HG03175 (cell line): ENCODE results near the gene DGCR2.

ENCODE experiments used
- ATAC-seq: cut with Tn5 transposase; IDR thresholded peaks from one replicate; pipeline ENCODE4 v1.9.1; 2021; ENCODE audit warnings: mild to moderate bottlenecking, moderate library complexity; ENCODE audit not compliant: unreplicated experiment

The DGCR2 gene

GRCh38 chr22:19109198-19110063, 12.8 kb downstream of the DGCR2 start:
- ATAC-seq = peak; percentile 86

- ATAC-seq = no peak
Observed at GRCh38 chr22:19108807-19109197, 13.4 kb downstream of the DGCR2 start.

GRCh38 chr22:19107730-19108074, 14.5 kb downstream of the DGCR2 start:
- ATAC-seq = no peak

DNA sequence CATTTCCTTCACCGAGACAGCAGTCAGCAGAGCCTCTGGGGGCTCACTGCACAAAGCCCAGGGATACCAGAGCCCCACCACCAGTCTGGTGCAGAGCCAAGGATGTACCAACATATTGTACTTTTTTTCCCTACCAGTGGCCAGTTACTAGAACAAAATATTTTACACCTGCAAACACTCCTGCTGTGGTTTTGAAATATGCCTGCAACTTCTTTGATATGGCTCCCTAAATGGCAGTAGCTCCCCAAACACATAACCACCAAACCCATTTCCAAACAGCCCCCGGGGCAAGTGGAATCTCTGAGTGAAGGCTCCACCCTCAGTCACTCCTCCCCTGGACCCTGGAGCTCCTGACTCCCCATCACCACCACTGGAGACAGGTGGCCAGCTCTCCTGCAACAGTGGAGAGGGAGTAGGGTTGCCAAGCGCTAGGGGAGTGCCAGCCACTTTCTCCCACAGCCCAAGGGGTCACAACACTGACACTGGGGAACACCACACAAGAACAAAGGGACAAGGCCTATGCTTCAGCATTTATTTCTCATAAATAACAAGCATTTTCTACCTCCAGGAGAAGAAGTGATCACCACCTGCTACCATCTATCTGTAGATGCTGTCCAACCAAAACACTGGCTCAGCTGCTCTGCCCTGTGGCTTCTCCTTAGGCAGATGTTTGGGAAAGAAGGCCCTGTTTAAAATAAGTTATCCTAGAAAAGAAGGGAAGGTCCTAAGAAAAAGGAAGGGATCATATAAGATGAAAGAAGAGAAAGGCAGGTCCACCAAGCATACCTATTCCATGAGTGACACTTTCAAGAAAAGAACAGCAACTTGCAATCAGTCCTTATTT, 15.1 kb downstream of the DGCR2 start:
- no peak for ATAC-seq

- ATAC-seq = no peak
Observed at GRCh38 chr22:19105867-19106802, 16.1 kb downstream of the DGCR2 start.

- ATAC-seq = no peak
Observed at GRCh38 chr22:19105456-19105855, 16.8 kb downstream of the DGCR2 start.

- ATAC-seq = no peak
Observed at GRCh38 chr22:19103880-19104821, 18.1 kb downstream of the DGCR2 start.

- no peak for ATAC-seq
Observed at GRCh38 chr22:19098157-19098556, 24.1 kb downstream of the DGCR2 start.

- no peak for ATAC-seq
Observed at GRCh38 chr22:19097518-19097917, 24.7 kb downstream of the DGCR2 start.

DNA sequence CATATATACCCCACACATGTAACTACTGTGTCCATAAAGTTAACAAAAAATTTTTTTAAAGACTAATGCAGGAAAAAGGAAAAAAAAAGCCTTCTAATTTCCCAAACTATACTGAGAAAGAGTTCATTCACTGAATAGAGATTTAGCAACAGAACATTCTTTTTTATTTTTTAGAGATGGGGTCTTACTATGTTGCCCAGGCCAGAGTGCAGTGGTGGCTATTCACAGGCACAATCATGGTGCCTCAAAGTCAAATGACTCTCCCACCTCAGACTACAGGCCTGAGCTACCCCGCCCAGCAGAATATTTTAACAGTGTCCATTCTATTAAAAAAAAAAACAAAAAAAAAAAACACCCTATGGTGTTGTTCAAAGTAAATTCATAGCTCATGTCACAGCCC, 25.7 kb downstream of the DGCR2 start:
- ATAC-seq = no peak

DNA sequence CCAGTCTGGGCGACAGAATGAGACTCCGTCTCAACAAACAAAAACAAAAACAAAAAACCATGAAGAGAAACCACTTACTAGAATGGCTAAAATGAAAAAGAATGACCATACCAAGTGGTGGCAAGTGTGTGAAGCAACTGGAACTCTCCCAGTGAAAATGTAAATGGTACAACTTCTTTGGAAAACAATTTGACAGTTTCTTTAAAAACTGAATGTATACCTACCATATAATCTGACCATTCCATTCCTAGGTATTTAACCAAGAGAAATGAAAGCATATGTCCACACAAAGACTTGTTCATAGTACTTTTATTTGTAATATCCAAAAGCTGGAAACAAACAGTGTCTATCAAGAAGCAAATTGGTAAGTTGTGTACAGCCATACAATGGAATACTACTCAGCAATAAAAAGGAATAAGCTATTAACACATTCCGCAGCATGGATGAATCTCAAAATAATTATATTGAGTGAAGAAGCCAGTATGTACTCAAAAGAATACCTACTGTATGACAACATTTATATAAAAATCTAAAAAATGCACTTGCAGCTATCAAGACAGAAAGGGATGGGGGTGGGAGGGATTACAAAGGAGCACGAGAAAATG, 27.7 kb downstream of the DGCR2 start:
- ATAC-seq = no peak

DNA sequence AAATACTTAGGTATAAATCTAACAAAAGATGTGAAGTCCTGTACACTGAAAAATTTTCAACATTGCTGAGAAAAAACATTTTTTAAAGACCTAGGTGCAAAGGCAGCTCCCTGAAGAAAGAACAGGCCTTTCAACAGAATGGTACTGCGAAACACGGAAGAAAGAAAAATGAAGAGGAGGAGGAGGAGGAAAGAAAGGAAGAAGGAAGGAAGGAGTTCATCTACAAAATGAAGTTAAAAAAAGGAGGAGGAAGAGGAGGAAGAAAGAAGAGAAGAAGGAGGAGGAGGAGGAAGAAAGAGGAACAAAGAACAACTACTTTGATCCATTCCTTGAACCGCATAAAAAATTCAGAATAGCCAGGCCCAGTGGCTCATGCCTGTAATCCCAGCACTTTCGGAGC, 29.5 kb downstream of the DGCR2 start:
- ATAC-seq = no peak

DNA sequence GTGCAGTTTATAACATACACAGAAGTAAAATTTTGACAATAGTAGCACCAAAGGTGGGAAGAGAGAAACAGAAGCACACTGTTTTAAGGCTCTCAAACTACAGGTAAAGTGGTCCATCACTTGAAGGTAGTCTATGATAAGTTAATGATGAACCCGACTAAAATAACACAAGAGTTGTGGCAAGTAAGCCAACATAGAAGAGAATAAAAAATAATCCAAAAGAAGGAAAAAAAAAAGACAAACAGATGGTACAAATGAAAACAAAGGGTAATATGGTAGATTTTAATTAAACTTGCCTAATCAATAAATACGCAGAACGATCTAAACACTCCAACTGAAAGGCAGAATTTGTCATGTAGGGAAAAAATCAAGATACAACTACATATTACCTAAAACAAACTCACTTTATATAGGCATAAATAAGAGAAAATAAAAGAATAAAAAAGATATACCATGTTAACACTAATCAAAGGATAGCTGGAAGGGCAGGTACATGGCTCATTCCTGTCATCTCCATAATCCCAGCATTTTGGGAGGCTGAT, 31.6 kb downstream of the DGCR2 start:
- ATAC-seq = no peak

DNA sequence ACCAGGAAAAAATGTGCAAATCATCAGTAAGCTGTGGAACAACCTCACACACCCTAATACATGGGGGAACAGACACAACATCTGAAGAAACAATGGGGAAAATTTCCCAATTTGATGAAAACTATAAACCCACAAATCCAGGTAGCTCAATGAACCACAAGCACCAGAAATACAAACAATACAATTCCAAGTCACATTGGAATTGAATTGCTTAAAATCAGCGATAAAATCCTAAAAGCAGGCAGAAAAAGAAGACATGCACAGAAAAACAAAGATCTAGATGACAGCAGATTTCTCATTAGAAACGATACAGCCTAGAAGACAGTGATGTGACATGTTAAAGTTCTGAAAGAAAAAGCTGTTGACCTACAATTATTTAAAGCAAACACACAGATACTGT, 32.0 kb downstream of the DGCR2 start:
- ATAC-seq = no peak

DNA sequence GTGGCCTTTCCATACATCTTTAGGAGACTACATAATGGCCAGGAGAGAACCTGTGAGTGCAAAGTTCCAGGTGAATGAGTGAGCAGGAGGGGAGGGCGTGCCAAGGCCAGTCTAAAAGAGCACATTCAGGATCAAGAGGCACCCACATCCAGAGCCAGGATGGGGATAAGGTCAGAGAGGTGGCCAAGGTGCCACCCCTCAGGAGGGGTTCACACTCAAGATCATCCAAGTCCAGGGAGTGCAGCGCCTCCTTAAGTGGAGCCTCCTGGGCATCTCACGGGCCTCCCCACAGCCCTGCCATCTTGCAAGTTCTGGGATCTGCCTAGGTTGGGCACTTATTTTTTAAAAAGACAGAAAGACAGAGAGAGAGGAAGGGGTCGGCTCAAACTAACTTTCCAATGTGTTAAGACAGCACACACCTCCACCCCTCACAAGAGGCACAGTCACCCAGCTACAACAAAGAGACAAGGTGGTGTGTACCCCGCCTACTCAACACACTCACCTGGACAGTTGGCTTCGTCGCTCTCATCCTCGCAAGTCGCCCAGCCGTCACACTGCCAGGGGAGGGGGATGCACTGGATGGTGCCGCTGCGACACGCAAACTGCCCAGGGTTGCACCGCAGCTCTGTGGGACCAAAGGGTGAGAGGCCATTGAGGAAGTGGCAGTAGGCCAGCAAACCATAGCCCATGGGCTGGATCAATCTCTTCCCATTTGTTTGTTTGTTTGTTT, 33.2 kb downstream of the DGCR2 start:
- no peak for ATAC-seq

DNA sequence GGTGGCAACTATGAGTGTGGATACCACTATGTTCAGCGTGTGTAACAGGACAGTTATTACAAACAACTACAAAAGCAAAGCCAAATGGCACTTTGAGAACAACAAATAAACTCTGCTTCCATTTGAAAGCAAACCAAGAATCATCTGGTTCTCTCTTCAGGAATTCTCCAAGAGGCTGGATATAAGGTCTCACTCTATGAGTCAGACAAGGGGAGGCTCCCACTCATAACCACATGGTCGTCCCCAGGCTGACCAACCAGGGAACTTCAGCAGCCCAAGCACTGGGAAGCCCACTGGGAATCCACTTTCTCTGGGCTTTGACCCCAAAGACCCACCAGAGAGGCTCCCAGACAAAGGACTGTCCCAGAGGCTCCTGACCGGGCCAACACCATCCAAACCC, 35.3 kb downstream of the DGCR2 start:
- ATAC-seq = no peak

- ATAC-seq = no peak
Observed at GRCh38 chr22:19086417-19086816, 35.8 kb downstream of the DGCR2 start.

DNA sequence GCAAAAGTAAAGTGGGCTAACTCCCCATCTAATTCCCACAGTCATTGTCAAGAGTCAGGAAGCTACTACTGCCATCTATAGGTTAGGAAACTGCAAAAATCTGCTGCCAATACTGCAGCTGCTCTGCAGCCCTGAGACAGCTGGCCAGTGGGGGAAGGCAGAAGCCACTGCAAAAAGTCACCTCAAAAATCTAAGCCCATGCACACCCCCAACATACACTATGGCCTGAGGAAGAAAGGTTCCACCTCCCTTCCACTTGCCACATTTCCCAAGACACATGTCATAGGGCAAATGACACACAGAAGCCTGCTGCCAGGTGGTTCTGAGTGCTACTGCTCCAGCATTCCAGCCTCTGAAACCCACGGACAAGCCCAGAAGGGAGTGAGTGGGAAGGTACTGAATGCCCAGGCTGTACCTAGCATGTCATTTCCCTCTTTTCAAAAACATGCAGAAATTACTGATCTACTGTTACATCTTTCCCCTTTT, 36.9 kb downstream of the DGCR2 start:
- ATAC-seq = no peak
